GM21786 (cell line): ENCODE data around the gene RHOBTB3.
"Not testable (repeated sequence)": the region's sequence is repeated elsewhere in the genome, so short reads cannot be mapped to it uniquely, and the experiment has no call there.

Experiments used
- ATAC-seq: cut with Tn5 transposase; IDR thresholded peaks from one replicate; pipeline ENCODE4 v1.9.1; 2021; ENCODE audit not compliant: unreplicated experiment

Gene RHOBTB3, protein sequence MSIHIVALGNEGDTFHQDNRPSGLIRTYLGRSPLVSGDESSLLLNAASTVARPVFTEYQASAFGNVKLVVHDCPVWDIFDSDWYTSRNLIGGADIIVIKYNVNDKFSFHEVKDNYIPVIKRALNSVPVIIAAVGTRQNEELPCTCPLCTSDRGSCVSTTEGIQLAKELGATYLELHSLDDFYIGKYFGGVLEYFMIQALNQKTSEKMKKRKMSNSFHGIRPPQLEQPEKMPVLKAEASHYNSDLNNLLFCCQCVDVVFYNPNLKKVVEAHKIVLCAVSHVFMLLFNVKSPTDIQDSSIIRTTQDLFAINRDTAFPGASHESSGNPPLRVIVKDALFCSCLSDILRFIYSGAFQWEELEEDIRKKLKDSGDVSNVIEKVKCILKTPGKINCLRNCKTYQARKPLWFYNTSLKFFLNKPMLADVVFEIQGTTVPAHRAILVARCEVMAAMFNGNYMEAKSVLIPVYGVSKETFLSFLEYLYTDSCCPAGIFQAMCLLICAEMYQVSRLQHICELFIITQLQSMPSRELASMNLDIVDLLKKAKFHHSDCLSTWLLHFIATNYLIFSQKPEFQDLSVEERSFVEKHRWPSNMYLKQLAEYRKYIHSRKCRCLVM

DNA sequence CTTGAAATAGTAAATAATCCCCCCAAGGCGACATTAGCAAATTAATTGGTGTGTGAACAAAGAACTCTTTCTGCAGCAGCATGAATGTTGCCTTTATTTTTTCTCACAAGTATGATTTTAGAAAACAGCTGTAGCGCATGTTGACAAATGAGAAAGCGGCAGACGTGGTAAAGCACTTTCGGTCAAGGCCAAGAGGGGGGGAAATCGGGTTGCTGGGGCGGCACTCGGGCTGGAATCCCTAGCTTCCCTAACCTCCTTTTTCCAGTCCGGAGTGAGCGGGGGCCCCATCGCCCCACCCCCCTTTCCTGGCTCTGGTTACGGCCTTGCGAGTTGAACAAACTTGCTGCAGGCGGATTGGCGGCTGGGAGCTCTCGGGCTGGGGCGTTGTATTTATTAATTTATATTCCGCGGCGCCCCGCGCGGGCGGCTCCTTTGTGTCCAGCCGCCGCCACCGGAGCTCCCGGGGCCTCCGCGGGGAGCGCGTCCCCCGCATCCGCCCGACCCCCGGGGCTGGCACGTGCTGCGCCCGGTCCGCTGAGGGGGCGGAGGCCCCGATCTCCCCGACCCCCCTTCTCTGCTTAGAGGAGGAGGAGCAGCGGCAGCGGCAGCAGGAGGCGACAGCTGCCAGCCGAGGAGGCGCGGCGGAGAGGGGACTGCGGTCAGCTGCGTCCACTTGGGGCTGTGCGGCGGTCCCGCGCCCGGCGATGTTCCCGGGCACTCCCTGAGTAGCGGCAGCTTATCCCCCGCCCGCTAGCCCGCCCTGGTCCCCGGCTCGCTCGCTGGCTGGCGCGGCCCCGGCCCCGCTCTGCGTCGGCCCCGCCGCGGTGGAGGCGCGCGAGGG is at the start of gene RHOBTB3:
Gene RHOBTB3, plus strand, starts transcription at position 607 of the 841 bp plus-strand sequence. CDS start 347 bp downstream, outside the sequence.
- peak; percentile 38 for ATAC-seq

DNA sequence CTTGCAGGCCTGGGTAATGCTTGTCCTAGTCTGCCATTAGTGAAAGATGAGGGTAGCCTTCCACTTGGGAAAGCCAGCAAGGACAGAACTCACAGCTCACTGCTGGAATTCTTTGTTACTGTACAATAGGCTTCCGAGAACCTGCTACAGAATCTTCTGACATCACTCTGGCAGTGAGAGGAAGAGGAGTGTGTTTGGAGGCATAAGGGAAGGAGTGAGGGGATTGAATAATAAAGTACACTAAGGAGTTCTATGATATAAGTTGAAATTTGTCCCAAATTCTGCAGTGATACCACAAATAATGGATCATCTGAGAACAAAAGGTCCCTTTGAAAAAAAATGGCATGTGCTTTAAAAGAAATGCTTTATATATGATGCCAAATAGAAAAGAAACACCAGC is 48.2 kb upstream of the RHOBTB3 start, which contains the start of gene SPATA9:
Gene SPATA9, minus strand, starts transcription at position 101 of the 400 bp plus-strand sequence. CDS start 137 bp downstream, outside the sequence.
- ATAC-seq, result no peak

DNA sequence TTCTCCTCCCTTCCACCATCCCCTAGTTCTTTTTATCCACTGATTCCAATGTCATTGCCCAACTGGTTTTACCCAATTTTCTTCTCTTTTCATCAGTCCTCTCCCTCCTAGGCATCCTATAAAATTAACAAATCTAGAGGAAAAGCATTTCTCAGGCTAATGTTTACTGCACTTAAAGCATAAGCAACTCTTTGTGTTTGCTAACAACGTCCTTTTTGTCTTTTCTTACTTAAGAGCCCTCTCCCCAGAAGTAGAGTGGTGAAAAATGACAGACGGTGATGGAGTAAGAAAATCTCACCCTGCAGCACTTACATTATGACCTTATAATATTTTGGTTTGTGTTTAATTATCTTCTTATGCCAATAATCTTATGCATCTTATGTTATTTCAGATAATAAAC is 46.8 kb upstream of the RHOBTB3 start:
- no peak for ATAC-seq

DNA sequence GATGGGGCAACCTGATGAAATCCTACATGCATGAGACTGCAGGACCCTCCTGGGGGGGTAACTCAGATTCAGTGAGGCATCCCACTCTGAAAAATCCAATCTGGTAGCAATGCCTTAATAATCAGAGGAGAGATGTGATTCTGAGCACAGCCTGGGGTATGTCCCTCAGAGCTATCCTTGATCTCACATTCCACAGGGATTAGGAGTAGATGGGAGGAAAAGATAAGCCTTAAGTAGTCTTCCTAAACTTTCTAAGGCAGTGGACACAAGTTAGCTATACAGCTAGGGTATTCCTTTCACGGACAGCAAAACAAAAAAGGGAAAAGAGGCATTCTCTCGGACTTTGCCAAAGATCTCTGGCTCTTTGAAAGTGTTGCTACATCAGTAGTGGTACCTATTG is 44.5 kb upstream of the RHOBTB3 start:
- ATAC-seq, result no peak

DNA sequence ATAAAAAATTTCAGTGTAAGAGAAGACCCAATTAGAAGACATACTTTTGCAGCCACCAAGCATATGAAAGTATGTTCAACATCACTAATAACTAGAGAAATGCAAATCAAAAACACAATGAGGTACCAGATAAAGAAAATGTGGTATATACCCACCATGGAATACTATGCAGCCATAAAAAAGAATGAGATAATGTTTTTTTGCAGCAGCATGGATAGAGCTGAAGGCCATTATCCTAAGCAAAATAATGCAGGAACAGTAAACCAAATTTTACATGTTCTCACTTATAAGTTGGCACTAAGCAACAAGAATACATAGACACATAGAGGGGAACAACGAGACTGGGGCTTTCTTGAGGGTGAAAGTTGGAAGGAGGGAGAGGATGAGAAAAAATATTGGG is 41.5 kb upstream of the RHOBTB3 start:
- ATAC-seq, result no peak

DNA sequence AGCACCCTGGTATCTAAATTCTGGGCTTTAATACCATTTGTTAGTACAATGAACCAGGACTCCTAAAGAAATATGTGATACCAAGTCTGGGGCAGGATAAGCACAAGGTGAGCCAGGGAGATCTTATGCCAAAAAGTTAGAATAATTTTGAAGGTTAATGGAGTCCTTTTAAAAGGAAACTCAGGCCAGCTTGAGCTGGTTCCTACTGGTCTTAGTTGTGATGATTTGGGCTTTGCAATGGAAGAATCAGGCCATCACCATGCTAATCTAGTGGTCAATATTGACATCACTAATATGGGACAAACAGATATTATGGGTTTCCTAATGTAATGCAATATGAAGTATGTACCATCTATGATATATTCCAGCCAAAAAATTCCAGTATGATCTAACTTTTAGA is 40.8 kb upstream of the RHOBTB3 start:
- ATAC-seq, result no peak

DNA sequence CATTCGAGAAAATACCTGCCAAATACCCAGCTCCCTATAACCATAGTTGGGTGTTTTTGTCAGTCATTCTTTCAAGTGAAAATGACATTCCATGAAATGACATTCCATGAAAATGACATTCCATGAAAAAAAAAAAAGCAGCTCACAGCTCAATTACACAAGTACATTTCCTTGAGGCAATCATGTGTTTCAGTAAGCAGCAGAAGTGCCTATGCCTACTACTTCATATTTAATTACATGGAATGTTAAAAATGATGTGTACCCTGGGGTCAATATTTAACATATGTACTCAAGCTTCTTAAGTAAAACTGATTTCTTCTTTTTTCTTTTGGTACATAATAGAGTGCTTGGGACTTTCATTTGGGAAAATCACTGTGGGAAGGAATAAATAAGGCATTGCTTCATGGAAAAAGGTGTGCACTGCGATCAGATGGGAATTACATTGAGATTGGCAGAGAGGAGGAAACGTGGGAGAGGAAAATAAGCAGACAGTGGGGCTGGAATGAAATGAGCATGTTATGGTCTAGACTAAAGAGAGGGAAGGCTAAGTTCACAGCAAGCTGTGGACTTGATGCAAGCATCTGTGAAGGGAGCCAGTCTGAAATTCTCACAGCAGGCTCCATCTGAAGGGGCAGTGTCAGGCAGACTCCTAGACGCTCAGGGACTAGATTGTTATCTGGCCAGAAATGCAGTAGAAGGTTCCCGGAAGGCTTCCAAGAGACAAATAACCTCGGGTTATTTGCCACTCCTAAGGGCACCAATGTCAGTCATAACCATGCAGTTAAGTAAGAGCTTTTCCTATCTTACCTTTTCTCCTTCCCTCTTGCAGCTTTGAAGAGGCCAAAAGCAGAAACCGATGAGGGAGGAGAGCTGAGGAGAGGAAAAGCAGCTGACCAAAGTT is 33.1 kb upstream of the RHOBTB3 start:
- no peak for ATAC-seq

DNA sequence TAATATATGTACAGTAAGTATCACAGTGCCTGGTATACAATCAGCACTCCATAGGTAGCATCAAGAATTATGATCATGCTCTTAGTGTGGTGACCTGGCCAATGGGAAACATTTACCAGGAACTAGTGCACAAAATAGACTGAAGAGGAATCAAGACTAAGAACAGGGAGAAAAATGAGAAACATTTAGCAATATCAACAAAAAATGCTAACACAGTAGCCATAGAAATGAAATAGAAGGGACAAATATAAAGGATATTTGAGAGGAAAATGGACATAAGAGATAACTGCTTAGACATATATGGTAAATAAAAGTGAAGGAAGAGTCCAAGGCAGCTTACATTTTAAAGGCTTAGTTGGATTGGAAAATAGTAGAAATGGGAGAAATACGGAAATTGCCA is 31.8 kb upstream of the RHOBTB3 start:
- ATAC-seq, result no peak

DNA sequence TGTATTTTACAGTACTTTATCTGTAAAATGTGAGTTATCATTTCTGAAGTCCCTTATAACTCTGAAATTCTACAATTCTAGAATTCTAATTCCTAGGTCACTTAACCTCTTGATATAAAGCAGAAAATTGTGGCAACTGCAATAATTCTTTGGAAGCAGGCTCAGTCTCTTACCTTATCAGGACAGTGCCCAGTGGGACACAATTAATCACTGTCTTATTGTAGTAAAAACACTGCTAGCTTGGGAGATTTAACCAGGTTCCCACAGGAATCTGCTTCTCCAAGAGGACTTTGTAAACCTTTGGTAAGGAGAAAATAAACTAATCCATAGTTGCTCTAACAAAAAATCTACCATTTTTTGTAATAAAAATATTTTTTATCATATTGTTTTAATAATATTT is 30.1 kb upstream of the RHOBTB3 start:
- no peak for ATAC-seq

DNA sequence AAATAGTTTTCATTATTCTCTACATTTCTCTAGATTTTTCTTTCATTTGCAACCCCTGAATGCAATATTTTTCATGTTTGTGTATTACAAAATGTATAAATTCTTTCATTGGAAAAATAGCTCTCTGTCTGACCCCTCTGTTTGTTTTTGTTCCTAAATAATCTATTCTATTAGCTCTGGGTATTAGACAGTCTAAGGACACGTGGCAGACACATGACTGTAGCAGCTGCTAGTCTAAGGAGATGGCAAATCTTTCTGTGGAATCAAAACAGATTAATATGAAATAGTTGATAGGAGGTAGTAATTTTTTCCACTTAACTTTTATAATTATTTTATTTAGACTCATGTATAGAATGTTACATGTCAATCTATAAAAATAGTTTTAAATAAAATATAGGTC is 27.0 kb upstream of the RHOBTB3 start:
- ATAC-seq, result no peak

DNA sequence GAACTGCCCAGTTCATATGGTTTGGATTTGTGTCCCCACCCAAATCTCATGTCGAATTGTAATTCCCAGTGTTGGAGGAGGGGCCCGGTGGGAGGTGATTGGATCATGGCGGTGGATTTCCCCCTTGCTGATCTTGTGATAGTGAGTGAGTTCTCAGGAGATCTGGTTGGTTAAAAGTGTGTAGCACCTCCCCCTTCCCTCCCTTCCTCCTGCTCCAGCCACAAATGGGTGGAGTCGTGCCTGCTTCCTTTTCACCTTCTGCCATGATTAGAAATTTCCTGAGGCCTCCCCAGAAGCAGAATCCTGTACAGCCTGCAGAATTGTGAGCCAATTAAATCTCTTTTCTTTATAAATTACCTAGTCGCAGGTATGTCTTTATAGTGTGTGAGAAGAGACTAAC is 24.9 kb upstream of the RHOBTB3 start:
- ATAC-seq, result not testable (repeated sequence)

DNA sequence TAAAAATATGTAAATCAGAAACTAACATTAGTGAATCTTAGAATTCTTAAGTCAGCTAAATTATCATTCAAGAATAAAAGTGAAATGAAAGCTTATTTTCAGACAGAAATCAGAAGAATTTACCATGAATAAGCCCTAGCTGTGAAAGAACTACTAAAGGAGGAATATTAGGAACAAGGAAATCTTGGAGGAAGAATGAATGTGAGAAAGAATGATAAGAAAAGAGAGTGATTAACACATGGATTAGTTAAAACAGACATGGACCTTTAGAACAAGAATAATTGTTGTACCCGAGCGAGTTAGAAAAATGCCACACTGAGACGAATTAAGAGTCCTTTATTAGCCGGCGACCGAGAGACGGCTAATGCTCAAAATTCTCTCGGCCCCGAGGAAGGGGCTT is 24.1 kb upstream of the RHOBTB3 start:
- no peak for ATAC-seq

DNA sequence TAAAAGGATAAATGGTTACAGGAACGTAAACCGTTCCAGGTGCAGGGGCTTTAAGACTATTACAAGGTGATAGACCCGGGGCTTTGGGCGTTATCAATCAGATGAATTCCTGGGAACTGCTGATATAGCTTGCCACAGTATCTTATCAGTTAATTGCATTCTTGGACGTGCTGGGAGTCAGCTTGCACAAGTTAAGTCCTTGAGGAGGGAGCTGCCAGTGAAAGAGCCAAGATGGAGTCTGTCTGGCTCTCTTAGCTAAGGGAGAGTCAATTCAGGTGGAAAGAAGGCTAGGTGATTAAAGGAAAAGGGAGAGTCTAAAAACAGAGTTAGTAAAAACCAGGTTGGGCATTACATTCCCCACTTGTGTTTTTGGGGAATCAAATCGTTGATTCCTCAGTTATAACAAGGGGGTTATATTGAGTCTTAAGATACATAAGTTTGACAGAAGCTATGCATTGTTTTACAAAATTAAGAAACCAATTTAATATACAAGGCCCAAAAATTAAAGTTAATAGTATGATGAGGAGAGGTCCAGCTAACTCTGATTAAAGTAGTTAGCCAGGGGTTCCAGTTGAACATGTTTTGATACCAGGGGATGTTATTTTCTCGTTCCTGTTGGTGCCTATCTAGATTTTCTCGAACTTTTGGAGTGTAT is 23.5 kb upstream of the RHOBTB3 start:
- not testable (repeated sequence) for ATAC-seq

DNA sequence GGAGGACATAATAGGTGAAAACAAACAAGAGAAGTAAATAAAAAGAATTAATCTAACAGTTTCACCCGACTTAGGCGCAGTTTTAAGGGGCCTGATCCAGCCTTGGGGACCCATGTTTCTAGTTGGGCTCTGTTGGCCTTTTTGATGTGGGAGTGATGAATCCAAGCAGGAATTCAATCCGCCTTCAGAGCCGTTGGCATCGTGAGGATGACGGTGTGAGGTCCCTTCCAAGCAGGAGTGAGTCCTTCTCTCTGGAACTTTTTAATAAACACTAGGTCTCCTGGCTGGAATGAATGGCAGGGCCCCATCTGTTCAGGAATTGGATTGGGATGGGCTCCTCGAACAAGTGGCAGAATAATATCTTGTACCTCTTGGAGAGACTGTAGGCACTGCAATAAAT is 22.3 kb upstream of the RHOBTB3 start:
- no peak for ATAC-seq

DNA sequence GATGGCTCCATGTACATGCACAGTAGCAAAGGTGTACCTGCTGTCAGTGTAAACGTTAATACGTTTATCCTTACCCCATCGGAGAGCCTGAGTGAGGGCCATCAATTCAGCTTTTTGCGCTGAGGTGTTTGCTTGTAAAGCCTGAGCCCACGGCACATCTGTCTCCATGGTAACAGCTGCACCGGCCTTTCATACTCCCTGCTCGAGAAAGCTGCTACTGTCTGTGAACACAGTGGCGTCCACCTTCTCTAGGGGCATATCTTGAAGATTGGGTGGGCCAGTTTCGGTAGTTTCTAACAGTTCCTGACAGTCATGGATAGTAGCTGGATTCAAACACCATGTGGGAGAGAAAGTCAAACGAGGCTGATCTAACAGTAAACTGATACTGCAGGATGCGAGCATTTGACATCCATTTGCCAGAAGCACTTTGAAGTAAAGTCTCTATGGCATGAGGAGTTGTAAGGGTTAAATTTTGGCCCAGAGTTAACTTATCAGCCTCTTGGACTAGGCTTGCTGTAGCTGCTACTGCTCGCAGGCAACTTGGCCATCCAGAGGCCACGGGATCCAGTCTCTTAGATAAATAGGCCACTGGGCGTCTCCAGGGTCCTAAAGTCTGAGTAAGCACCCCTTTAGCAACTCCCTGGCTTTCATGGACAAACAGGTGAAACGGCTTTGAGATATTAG is 21.0 kb upstream of the RHOBTB3 start:
- no peak for ATAC-seq

DNA sequence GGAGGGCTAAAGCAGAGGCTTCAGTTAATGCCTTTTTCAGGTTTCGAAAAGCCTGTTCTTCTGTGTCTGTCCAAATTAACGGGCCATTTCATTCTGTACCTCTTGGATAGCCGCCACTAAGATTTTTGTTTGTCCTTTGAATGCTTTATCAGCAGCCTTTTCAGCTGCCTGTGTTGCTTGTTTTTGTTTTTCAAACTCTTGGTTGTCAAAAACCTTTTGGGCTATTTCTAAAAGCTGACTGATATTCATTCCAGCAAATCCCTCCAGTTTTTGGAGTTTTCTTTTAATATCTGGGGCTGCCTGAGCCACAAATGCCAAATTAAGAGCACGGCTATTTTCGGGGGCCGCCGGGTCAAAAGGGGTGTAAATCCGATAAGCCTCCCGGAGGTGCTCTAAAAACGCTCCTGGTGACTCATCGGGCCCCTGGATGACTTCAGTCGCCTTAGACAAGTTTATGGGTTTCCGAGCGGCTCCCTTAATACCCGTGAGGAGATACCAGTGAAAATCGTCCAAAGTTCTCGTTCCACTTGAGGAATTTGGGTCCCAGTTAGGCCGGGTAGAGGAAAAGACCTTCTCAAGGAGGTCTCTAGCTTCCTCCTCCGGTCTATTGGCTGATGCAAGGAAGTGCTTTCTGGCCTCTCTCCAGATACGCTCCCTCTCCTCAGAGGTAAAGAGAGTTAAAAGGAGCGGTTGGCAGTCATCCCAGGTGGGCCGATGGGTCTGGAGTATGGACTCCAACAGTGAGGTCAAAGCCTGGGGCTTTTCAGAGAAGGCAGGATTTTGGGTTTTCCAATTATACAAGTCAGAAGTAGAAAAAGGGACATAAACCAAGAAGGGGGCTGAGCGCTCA is 20.3 kb upstream of the RHOBTB3 start:
- ATAC-seq, result not testable (repeated sequence)

DNA sequence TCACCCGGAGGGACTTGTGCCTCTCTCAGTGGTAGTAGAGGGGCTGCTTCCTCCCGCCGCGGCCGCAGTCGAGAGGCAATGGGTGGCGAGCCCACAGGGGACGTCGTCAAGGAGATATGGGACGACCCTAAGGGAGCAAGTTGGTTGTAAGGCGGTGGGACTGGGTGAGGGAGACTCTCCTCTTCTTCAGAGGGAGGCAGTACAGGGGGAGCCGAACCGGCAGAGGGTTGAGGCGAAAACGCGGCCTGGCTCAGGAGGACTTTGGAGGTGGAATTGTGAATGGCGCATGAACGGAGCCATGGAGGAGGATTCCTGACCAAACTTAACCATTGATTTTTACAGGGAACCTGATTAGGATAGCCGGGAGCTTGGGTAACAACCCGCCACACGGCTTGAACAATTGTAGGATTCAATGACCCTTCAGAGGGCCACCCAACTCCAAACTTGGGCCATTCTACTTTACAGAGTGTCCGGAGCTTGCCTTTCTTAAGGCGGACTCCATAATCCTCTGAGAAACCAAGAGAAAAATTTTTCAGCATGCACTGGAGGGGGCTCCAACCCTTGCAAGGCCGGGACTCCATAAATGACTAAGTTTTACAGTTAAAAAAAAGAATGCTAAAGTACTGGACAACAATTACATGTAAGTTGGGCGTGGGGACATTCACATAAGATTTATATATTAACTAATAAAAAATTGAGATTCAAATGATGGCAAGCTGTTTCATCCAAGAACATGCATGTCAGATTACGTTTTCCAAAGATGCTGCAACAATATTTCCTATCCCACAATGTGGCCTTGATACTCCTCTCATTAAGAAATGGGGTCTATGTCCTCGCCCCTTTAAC is 19.4 kb upstream of the RHOBTB3 start:
- ATAC-seq, result no peak
